K562 (cell line): Measurements from ENCODE around the gene HBG1. TPM values are rescaled to one million over a fixed set of nuclear protein-coding genes. Genes with fewer than 3 reads are reported as not detected.

Source experiments
- ETV6 ChIP-seq, 3 experiments: fragments of 150-350 bp in 1 of 3; sonication (generic) in 1 of 3; formaldehyde crosslinking in 1 of 3; IDR thresholded peaks; 2 replicates each; pipeline versions ENCODE4 v1.6.1 to v1.8.0; 2014 to 2022; ENCODE audit warnings: borderline replicate concordance in 2 of 3, low read depth in 2 of 3, antibody characterized with exemption in 1 of 3, low read length in 1 of 3, mild to moderate bottlenecking in 1 of 3, missing genetic modification reagents in 1 of 3
- NCOA2 ChIP-seq, 2 experiments: fragments of 450-650 bp; IDR thresholded peaks; 2 replicates each; pipeline ENCODE4 v1.6.1; 2018; ENCODE audit warnings: mild to moderate bottlenecking in 2 of 2, moderate library complexity in 1 of 2; ENCODE audit not compliant: partially characterized antibody in 2 of 2
- U2AF2 ChIP-seq: fragments of 200-400 bp; formaldehyde crosslinking; optimal IDR thresholded peaks from 2 replicates; pipeline ENCODE3; 2017; ENCODE audit warnings: low read depth, mild to moderate bottlenecking, low read length
- ZBTB11 ChIP-seq, 3 experiments: fragments of 200-800 bp in 1 of 3; fragments of 250-450 bp in 1 of 3; fragments of 450-650 bp in 1 of 3; sonication (Bioruptor Pico) in 1 of 3; sonication (Bioruptor generic) in 1 of 3; formaldehyde crosslinking in 1 of 3; IDR thresholded peaks; 2 replicates each; pipeline versions ENCODE4 v1.6.1 to v1.8.0; 2016 to 2022; ENCODE audit warnings: mild to moderate bottlenecking in 2 of 3, missing genetic modification characterization in 2 of 3, missing compliant biosample characterization in 1 of 3, moderate library complexity in 1 of 3
- polyA plus RNA-seq, 8 experiments: library from polyadenylated mRNA; depleted of rRNA in 4 of 8; stranded (reverse) in 5 of 8; unstranded in 3 of 8; fragments of >200 nt; fragmentation: Nextera tagmentation in 2 of 8; fragmentation: Illumina TruSeq in 1 of 8; extraction: Ambion mirVana in 2 of 8; extraction: Trizol in 1 of 8; gene quantifications; 2 replicates each; pipeline versions ENCODE4 v1.2.1 to v1.2.3, GENCODE V29; 2011 to 2014; ENCODE audit warnings: inconsistent platforms in 1 of 8, missing spikeins in 1 of 8
- total RNA-seq, 7 experiments: library from RNA; depleted of rRNA in 6 of 7; stranded (reverse); fragments of >200 nt in 6 of 7; fragmentation: Illumina TruSeq in 2 of 7; extraction: Trizol in 2 of 7; gene quantifications; 2 replicates each; pipeline versions ENCODE4 v1.2.1 to v1.2.3, GENCODE V29; 2011 to 2021; ENCODE audit warnings: low replicate concordance in 1 of 7

HBG1 gene
- total and polyA plus RNA-seq, 9 of the 15 experiments (the other 6 are each of a cell fraction or from before 2014, with no cell fraction given), result 1,066 to 16,338 (median 4,898) TPM

GRCh38 chr11:5279471-5280090 is 29.9 kb upstream of the HBG1 start (continued):
- no peak for TF ChIP-seq ZBTB11 (CRISPR knock-in tag; IDR thresholded peaks at IDR 0.05)
- no peak for TF ChIP-seq U2AF2
- no peak for TF ChIP-seq ETV6 (IDR thresholded peaks at IDR 0.05; ENCODE audit: borderline replicate concordance in 1 of 2, low read depth in 2 of 2, low read length in 1 of 2)
- TF ChIP-seq ETV6 (CRISPR knock-in tag; IDR thresholded peaks at IDR 0.05; ENCODE audit: borderline replicate concordance), result no peak
- TF ChIP-seq NCOA2 (IDR thresholded peaks at IDR 0.05; ENCODE audit: partially characterized antibody in 2 of 2), result no peak
- TF ChIP-seq, all 486 proteins: peak for 6
